ENCODE results near the gene TIMP3. TPM values are rescaled to one million over a fixed set of nuclear protein-coding genes. Genes with fewer than 3 reads are reported as not detected.

TIMP3 gene
- 1,000 to 10,000 TPM in 1 of 3 donors, 100 to 1,000 TPM in 2; 269 to 1,246 (median 290) TPM for total RNA-seq

DNA sequence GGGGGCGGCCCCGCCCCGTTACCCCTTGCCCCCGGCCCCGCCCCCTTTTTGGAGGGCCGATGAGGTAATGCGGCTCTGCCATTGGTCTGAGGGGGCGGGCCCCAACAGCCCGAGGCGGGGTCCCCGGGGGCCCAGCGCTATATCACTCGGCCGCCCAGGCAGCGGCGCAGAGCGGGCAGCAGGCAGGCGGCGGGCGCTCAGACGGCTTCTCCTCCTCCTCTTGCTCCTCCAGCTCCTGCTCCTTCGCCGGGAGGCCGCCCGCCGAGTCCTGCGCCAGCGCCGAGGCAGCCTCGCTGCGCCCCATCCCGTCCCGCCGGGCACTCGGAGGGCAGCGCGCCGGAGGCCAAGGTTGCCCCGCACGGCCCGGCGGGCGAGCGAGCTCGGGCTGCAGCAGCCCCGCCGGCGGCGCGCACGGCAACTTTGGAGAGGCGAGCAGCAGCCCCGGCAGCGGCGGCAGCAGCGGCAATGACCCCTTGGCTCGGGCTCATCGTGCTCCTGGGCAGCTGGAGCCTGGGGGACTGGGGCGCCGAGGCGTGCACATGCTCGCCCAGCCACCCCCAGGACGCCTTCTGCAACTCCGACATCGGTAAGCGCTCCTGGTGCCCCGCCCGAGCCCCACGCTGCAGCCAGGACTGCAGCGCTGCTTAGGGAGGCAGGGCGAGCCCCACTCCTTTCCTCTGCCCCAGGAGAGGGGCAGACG, at the start of gene TIMP3:
TIMP3 (plus strand) TSS at position 169 of the 700 bp plus-strand sequence; CDS start at position 466, 297 bp downstream.
- Histone ChIP-seq H3K36me3 (no peaks in the 10 kb centered on the region), H3K27ac (peak within 1 kb of the TSS; percentile 90 to 95), H3K27me3 (peaks cover 0 to 12% of the 10 kb centered on the region in 2 donors), H3K9me3 (no peaks in the 10 kb centered on the region), H3K4me1 (peaks cover 0 to 2% of the 10 kb centered on the region in 2 donors), H3K4me3 (peak within 1 kb of the TSS; percentile 78 to 99 (median 96))
- intact Hi-C loops (cut with DNase I; ENCODE audit: low total_unique reads) = no loop called here
- TF ChIP-seq, protein P1, sequence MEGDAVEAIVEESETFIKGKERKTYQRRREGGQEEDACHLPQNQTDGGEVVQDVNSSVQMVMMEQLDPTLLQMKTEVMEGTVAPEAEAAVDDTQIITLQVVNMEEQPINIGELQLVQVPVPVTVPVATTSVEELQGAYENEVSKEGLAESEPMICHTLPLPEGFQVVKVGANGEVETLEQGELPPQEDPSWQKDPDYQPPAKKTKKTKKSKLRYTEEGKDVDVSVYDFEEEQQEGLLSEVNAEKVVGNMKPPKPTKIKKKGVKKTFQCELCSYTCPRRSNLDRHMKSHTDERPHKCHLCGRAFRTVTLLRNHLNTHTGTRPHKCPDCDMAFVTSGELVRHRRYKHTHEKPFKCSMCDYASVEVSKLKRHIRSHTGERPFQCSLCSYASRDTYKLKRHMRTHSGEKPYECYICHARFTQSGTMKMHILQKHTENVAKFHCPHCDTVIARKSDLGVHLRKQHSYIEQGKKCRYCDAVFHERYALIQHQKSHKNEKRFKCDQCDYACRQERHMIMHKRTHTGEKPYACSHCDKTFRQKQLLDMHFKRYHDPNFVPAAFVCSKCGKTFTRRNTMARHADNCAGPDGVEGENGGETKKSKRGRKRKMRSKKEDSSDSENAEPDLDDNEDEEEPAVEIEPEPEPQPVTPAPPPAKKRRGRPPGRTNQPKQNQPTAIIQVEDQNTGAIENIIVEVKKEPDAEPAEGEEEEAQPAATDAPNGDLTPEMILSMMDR (IDR thresholded peaks at IDR 0.05) = peak in 1 of 3 donors; percentile 11
- TF ChIP-seq POLR2A (IDR thresholded peaks at IDR 0.05) (peak; percentile 55), POLR2AphosphoS5 (IDR thresholded peaks at IDR 0.05) (peak; percentile 88 to 97 (median 96))
- peak; percentile 82 for DNase-seq (ENCODE audit: low spot score in 2 of 2)

DNA sequence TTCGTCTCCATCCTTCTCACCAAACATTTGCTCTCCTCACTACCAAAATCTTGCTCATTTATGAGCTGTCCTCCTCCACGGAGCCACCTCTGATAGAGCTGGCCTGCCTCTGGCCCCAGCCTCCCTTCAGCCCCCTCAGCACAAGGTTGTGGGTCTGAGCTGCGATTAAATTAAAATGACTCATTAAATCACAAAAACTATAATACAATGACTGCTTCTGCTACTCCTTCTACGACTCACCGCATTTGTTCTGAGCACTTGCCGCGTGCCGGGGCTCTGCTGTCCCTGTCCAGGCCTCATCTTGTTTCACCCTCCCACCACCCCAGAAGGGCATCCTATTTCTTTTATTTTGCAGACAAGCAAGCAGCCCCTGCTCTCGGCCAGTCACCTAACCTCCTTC, 49.2 kb upstream of the TIMP3 start:
- H3K27ac ChIP-seq = peak overlapping the region; percentile 67 to 77
- TF ChIP-seq POLR2A (IDR thresholded peaks at IDR 0.05) (no peak), POLR2AphosphoS5 (IDR thresholded peaks at IDR 0.05) (no peak)
- TF ChIP-seq, protein P1 (IDR thresholded peaks at IDR 0.05) = no peak

DNA sequence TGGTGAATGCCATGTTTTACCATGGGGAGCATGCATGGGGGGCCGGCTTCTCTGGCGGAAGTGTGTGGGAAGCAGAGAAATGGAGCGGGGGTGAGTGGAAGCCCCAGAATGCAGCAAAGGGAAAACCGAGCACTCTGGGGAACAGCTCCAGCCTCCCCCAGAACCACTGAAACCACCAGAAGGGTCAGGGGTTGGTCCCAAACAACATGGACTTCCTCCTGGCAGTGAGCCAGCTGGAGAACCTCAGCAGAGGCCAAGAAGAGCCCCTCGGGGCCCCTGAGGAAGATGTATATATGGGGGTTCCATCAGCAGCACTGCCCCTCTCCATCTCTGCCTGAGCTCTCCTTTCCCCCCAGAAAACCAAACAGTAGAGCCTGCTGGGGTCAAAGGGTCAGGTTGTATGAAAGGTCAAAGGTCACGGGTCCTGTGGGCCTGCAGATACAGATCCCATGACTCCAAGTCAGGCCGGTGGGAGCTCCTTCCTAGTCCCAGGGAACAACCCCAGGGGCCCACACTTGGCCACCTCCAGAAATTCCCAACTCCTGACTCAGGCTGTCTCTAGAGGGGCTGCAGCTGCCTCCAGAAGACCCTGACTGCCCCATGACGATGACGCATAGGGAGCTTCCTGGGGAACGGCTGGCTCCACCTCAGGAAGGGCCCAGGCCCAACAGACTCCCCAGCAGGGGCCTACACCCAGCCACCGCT, 48.5 kb upstream of the TIMP3 start:
- Histone ChIP-seq H3K36me3 (no peaks in the 10 kb centered on the region), H3K9me3 (no peaks in the 10 kb centered on the region), H3K4me3 (no peak overlapping the region), H3K4me1 (no peaks in the 10 kb centered on the region), H3K27me3 (no peaks in the 10 kb centered on the region), H3K27ac (peak overlapping the region; percentile 67 to 77)
- no peak for DNase-seq (ENCODE audit: low spot score in 2 of 2)
- intact Hi-C loops (cut with DNase I; ENCODE audit: low total_unique reads) = no loop called here
- TF ChIP-seq POLR2A (IDR thresholded peaks at IDR 0.05) (no peak), POLR2AphosphoS5 (IDR thresholded peaks at IDR 0.05) (no peak)
- TF ChIP-seq, protein P1 (IDR thresholded peaks at IDR 0.05) = no peak

More for the DNA sequence above, 49.2 kb upstream of the TIMP3 start:
- DNase-seq (ENCODE audit: low spot score in 2 of 2) = no peak
- Histone ChIP-seq H3K4me1 (no peaks in the 10 kb centered on the region), H3K9me3 (no peaks in the 10 kb centered on the region), H3K36me3 (no peaks in the 10 kb centered on the region), H3K27me3 (no peaks in the 10 kb centered on the region), H3K4me3 (no peak overlapping the region)
- intact Hi-C loops (cut with DNase I; ENCODE audit: low total_unique reads) = no loop called here

DNA sequence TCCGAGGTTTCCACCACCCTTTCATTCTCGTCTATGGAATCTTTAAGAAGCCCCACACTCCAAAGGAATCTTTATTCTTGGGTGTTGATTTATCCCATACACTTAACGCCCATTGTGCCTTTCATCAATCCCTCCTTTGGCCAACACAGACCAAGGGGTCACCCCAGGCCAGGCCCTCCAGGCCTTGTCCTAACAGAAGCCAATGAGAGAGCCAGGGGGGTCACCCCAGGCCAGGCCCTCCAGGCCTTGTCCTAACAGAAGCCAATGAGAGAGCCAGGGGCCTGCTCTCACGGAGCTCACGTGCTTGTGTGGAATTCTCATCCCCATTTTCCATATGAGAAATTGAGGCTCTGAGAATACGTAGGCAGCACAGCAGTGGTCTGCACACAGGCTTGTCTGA, 47.9 kb upstream of the TIMP3 start:
- intact Hi-C loops (cut with DNase I; ENCODE audit: low total_unique reads) = no loop called here
- Histone ChIP-seq H3K4me3 (no peak overlapping the region), H3K4me1 (no peaks in the 10 kb centered on the region), H3K27ac (peak overlapping the region; percentile 67 to 77), H3K36me3 (no peaks in the 10 kb centered on the region), H3K27me3 (no peaks in the 10 kb centered on the region), H3K9me3 (no peaks in the 10 kb centered on the region)
- no peak for DNase-seq (ENCODE audit: low spot score in 2 of 2)
- TF ChIP-seq, protein P1 (IDR thresholded peaks at IDR 0.05) = no peak
- TF ChIP-seq POLR2AphosphoS5 (IDR thresholded peaks at IDR 0.05) = no peak
- TF ChIP-seq POLR2A (IDR thresholded peaks at IDR 0.05) = no peak

Measured in breast epithelium (tissue), 4 donors.